Activated CD4-positive, alpha-beta T cell treated with anti-CD3 and anti-CD28 coated beads for 48 hours (primary cell): ENCODE results near the gene HDC.

Experiments
- DNase-seq: peaks from one replicate; pipeline ENCODE4 v3.0.0-alpha.2; 2020

The HDC gene

DNA sequence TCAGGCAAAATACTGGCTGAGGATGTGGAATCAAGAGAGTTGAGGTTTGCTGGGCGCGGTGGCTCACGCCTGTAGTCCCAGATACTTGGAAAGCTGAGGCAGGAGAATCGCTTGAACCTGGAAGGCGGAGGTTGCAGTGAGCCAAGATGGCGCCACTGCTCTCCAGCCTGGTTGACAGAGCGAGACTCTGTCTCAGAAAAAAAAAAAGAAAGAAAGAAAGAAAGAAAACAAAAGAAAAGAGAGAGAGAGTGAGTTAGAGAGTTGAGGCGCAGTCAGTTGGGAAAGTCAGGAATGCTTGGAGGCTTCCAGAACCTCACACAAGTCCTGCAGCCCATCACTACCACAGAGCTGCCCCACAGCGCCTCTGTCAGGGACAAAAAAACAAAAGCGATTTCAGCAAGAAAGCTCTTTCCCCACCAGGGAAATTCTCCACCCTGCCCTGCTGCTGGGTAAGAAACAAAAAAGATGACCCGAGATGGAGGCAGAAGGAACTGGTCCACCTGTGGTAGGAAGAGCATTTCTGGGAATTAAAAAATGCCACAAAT is 13.8 kb downstream of the HDC start:
- no peak for DNase-seq

DNA sequence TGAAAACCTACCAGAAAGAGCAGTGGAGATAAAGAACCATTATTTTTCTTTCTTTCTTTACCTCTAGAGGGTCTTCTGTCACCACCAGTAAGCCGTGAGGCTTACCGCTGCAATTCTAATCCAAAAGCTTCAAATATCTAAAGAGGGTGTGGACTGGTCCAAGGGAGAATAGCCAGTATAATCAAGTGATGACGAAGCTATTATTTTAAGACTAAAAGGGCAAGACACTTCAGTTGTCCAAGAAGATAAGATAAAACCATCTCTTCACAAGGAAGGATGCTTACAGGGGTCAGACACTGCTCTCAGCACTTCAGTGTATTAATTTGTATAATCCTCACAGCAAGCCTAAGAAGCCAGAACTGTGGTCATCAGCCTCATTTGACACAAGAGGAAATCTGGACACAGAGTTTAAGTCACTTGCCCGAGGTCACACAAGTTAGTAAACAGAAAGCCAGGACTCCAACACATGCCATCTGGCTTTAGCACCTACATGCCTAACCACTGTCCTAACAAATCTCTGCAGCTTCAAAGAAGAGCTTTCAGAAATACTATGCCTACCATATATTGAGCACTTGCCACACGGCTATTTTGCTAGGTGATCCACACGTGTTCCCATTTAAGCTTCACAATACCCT is 14.6 kb downstream of the HDC start:
- no peak for DNase-seq

DNA sequence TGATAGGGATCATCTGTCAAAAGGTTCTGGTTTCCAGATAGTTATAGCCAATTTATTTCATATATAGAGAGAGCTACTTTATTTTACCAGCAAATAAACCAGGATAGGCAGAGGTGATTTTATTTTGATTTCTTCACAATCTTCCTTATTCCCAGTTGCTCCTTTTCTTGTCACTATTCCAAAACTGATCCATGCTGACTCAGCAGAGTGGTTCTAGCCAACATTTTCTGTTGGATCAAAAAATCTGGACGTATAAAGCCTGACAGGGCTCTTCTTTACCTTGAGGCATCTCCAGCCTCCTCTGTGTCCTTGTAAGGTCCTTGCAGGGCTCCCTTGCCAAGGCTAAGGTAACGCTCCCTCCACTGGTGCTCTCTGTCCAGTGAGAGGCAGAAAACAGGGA is 15.8 kb downstream of the HDC start:
- no peak for DNase-seq

DNA sequence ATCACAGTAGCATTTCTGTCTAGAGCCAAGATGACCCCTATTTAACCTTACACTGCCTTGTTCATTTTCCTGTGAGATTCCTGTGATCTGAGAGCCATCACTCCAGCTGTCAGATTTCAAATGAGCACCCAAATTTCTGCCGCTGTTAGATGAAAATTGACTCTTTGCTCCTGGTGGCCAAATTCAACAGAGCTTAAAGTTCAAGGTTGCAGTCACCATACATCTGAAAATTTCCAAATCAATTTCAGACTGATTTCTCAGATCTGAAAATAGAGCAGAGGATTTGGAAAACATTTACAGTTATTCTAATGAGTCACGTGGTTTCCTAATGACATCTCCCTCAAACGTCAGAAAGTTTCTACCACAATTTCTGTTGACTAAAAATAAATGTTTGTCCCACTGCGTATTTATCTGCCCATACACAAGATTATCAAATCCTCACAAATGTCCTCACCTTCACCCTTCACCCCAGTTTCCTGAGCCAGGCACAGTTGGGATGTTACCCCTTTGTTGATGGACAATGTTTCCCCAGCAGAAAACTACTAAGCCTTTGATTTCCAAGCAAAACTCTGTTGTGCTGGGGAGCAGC is 16.4 kb downstream of the HDC start:
- no peak for DNase-seq

DNA sequence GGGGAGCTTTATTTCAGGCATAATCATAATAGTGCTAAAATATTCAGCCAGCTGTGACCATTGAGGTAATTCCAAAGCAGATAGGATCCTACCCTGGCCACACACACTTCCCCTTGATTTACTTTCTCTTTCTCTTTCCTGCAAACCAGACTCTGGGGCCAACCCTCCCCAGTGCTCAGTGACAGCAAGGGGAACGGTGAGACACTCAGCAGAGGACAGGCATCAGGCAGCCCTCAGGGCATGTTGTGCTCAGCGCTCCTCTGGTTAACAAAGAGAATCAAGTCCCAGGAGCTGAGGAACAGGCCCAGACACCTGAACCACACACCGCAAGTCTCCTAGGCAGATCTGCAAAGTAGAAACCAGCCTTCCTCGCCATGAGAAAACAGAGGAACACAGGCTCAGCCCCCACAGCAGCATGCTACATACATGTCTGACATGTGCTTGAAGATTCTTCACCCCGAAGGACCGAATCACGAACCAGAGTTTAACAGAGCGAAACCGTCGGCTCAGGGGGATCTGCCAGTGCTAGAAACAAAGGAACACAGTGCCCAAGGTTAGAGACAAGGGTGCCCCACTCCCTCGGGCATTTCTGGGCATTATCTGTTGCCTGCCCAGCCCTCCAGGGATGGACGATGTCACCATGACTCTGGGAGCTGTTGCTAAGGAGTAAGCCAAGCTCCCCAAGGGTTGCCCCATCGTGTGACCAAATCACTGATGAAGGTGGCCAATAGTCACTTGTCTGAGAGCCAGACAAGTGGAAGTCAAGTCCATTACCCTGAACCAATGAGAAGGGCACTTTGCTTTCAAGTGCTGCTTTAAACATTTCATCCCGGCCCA is 17.5 kb downstream of the HDC start:
- DNase-seq: peak; percentile 66

DNA sequence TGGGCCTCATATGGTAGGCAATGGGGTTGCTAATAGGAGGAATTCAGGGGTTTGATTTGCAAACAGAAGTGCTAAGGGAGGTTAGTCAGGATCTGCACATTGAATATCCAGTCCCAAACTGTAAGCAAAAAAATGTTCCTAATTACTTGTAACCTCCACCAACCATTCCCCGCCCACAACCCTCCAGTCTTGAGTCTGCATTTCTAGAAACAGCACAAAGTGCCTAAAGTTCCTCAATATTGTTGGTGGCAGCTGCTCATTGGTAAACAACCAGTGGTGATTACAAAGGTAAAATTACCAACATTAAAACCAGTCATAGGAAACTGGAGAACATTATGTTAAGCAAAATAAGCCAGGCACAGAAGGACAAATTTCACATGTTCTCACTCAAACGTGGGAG is 18.9 kb downstream of the HDC start:
- DNase-seq: no peak

DNA sequence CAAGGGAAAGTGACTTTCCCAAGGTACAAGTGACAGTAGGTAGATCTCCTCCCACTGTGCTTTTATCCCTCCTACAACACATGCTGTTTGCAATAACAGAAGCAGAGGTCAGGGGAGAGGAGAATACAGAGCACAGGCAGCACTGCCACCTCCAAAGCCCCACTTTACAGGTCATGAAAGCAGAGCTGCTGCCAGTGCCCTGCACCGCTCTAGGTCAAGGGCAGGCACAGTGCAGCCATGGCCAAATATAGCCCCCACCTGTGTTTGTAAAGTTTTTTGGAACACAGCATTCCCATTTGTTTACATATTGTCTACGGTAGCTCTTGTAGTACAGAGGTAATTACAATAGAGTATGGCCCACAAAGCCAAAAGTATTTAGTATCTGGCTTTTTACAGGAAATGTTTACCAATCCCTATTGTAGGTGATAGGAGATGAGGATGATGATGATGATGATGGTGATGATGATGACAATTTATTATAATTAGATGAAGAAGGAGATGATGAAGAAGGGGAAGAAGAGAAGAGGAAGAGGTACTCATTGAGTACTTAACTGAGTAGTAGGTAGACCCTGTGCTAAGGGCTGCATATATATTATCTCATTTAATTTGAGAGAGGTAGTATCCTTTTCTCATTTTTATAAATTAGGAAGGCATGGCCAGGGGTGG is 20.4 kb downstream of the HDC start:
- DNase-seq: no peak

DNA sequence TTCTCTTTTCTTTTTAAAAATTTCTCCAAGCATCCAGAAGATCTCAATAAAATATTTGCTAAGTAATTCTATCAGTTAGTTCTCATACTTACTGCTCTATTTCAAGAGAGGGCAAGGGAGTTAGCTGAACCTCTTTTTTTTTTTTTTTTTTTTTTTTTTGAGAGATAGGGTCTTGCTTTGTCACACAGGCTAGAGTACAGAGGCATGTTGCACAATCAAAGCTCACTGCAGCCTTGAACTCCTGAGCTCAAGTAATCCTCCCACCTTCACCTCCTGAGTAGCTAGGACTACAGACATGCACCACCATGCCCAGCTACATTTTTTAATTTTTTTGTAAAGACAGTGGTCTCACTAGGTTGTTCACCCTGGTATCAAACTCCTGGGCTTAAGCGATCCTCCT is 21.4 kb downstream of the HDC start:
- no peak for DNase-seq

DNA sequence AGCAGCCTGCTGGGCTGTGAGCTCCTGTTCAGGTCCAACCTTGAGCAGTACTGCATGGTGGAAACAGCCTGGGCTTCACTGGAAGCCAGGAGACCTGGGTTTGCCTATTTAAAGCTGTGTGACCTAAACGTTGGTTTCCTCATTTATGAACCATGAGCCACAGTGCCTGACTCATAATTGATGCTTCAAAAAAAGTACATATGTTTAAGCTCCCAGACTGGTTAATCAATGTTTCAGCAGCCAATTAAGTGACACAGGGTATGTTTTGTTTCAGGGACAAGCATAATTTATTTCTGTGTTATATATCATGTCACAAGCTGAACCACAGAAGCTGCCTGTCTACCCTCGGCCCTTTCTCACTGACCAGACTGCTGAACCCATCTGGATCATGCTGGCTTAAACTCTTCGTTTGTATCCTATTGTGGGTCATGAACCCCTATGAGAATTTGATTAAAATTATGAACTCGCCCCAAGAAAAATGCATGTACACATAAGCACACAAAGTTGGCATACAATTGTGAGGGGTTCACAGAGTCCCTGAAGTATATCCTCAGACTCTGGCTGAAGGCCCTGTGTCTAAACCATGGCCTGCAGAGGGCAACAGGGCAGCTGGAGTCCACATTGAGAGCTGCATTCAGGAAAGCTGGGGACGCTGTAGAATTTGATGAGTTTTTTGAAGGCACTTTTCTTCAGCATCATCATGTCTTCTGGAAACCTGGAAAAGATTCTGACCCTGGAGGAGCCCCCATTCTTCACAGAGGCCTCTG is 23.7 kb downstream of the HDC start:
- DNase-seq: peak; percentile 32

DNA sequence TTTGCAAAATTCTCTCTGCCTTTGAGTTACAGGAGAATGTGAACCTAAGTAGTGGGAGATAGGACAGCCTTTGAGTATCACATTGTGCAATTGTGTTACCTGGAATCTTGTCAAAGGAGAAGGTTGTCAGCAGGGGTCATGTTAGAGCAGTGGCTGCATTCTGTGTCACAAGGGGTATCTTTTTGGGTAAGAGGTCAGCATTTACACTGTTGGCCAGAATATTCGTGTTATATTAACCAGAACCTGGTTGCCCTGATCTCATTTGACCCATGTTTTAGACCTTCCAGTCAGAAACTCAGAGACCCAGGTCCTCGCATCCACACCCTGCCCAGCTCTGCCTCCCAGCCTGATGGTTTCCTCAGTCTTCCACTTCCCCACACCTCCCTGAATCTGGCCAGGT is 27.3 kb downstream of the HDC start:
- DNase-seq: no peak

DNA sequence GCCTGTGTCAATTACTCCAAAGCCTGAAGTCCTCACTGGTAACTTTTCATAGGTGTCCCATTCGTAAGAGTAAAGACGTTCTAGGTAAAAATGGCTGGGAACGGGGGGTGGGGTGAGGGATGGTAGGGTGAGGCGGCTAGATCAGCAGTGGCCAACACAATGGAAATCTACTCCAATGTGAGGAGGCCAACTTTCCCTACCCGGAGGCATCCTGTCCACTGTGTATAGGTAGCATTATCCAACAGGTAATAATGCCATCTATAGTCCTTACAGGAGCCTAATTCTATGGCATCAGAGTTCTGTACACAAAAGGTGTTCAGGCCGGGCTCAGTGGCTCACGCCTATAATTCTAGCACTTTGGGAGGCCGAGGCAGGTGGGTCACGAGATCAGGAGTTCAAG is 29.1 kb downstream of the HDC start:
- DNase-seq: no peak

DNA sequence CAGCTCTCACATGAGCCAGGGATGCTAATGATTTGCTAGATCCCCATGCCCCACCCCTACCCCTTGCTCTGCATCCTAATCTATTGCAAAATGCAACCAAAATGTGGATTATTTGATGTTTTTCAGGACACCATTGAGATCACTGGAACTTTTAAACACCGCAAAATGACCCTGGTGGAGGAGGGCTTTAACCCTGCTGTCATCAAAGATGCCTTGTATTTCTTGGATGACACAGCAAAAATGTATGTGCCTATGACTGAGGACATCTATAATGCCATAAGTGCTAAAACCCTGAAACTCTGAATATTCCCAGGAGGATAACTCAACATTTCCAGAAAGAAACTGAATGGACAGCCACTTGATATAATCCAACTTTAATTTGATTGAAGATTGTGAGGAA is 29.7 kb downstream of the HDC start:
- DNase-seq: no peak

DNA sequence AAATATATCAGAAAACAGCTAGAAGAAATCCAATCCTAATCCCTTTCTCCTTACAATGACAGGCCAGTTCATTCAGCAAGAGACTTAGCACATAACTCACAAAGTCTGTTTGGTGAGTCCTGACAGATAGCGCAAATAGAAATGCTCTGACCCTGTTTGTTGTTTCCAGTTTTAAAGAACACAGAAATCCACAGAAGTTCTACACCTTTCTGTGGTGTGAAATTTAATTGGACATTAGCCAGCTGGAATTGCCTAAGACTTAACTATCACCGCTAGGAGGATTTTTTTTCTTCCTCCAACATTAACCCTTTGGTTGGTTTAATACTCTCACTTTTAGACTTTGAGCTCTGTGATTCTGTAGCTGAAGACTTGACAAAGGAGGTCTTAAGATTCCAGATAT is 30.8 kb downstream of the HDC start:
- no peak for DNase-seq

DNA sequence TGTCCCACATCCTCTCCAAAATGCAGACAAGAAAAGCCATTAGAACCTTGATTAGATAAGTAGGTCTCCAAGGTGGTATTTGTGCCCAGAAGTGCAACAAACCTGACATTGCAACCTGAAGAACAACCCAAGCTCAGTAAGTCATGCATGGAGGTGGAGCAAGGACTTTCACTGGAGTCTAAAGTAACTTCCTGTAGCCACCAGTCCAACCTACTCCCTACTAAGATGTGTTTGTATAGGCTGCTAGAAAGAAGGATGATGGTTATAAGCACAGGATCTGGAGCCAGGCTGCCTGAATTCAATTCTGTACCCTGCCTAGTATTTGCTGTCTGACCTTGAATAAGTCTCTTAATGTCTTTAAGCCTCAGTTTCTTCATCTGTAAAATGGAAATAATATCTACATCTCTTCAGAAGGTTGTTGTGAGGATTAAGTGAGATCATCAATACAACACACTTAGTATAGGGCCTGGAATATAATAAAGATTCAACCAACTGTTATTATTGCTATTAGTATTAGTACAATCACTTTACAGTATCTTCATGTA is 32.3 kb downstream of the HDC start:
- no peak for DNase-seq

DNA sequence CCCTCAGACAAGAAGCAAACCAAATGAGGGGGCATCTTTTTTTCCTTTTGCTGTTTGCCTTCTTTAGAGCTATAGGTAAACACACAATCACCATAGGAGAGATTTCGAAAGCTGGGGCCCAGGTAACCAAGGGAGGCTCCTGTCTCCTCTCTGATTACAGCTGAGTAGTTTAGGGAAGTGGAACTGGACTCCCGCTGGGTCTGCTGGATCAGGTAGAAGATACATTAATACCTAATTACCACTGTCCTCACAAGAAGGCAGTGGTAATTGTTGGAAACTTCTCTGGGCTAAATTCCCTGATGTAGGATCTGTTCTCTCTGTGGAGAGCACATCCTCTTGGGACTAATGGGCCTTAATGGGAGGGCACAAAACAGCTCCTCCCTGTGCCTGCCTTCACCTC is 32.7 kb downstream of the HDC start:
- no peak for DNase-seq

DNA sequence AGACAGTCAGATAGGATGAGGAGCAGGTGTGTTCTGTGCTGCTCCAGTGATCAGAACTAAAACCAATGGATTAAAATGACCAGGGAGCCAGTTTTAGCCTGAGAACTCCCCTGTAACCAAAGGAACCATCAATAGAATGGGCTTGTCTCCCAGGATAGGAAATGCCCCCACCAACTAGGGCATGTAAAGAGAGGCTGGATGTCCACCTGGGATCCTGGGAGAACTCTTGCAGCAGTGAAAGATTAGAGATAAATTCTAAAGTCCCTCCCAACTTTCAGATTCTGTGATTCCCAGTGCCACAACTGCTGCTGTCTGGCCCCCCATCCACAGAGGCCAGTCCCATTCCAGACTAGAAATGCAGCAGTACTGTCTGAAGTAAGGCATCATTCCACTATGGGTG is 33.8 kb downstream of the HDC start:
- no peak for DNase-seq

DNA sequence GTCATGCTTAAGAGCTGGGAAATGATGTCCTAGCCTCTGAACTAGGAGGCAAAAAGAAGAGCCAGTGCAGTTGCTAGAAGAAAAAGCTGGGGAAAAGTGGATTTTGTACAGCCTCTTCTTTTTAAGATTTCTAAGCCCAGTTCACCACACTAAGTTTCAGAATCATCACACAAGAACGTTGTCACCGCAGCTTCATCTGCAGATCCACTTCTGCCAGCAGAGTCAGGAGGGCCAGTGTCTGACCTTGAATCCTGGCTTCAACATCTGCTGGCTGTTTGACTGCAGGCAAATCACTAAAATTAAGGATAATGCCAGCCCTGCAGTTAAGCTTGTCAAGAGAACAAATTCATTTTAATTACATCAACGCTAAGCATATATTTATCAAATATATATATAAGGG is 36.2 kb downstream of the HDC start:
- no peak for DNase-seq

DNA sequence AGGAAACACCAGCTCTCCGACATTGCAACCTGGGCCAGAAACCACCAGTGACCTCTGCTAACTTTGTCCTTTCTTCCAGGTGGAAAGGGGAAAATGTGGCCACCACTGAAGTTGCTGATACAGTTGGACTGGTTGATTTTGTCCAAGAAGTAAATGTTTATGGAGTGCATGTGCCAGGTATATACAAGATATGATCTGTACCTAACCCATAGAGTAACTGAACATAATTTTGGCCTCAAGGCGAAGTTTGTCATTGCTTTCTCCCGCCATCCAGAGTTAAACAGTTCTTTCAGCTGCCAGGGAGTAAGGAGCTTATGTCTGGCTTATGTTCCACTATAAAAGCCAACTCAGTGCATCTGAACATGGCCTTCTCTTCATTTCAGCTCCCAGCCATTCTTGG is 36.7 kb downstream of the HDC start:
- no peak for DNase-seq

DNA sequence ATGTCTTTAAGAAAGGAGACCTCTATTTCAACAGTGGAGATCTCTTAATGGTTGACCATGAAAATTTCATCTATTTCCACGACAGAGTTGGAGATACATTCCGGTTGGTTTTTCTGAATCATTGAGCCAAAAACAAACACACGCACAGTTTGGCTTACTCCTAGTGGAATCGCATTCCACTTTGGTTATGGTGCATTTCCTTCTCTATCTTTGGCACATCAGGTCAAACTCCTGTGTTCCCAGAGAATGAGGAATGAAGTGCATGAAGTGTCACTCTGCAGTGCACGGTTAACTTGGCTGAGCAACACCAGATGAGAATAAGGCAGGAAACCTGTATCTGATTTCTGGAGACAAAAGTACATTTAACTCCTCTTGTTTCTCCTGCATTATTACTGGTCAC is 38.5 kb downstream of the HDC start:
- no peak for DNase-seq

DNA sequence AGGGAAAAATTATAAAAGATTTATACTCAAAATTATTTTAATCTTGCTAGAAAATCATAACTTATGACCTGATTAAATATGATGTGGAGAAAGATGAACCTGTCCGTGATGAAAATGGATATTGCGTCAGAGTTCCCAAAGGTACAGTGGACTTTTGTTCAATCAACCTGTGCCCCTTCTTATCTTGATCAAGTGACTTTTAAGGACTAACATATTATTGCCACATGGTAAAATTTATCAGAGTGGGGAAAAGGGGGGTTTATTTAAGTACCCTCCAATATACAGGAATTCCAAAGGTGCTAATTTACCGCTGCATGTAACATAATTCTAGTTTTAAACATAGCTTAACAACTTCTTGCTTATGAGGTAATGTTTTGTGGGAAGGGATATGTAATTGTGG is 39.6 kb downstream of the HDC start:
- no peak for DNase-seq

DNA sequence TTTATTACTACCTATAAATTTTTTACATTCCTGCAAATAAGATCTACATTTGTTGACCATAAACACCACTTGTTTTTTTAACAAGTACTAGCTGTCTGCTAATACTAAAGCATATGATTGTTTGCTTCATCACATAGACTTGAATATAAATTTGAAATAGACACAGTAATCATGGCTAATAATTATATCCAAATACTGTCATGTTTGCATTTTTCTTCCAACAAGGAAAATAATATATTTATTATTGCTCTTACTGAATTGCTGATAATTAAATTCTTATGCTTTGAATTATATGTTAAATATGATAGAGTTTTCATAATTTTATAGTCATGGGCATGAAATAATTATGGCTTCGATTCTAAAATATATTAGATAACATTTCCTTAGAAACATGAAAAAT is 40.5 kb downstream of the HDC start:
- no peak for DNase-seq

DNA sequence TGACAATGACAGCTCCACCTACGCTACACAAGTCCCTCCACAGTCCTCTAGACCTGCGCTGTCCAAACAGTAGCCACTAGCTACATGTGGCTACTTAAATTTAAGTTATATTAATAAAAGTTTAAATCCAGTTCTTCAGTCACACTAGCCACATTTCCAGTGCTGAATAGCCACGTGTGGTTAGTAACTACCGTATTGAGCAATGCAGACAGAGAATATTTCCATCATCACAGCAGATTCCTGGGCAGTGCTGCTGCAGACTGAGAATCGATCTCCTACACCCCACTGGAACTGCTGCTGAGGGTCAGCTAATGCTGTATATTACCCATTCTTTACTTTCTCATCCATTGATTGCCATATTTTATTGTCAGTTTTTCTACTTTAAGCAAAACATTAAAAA is 40.9 kb downstream of the HDC start:
- DNase-seq: no peak

DNA sequence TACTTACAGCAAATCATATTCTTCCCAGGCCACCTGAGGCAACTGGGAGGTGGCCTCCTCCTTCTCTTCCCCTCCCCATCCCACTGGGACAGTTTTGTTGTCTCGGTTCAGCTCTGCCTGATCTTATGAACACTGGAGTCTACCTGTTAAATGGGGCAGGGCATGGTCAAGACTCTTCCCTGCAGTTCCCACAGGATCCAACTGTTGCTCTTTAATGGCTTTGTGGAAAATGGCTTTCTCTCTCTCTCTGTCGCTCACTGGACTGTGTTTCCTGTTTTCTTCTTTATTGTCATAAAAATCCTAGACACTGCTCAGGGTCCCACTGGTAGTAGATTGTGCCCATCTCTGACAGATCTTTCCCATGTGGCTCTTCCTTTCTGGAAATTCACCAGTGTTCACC is 43.3 kb downstream of the HDC start:
- no peak for DNase-seq
